GM19468 (cell line): Measurements from ENCODE around the gene NLGN1.
"Not testable (repeated sequence)": the region's sequence is repeated elsewhere in the genome, so short reads cannot be mapped to it uniquely, and the experiment has no call there.

Experiments
- ATAC-seq: cut with Tn5 transposase; IDR thresholded peaks from one replicate; pipeline ENCODE4 v1.9.1; 2021; ENCODE audit warnings: mild to moderate bottlenecking, moderate library complexity, moderate number of reproducible peaks; ENCODE audit not compliant: unreplicated experiment; ENCODE audit errors: extremely low read depth

Gene NLGN1

DNA sequence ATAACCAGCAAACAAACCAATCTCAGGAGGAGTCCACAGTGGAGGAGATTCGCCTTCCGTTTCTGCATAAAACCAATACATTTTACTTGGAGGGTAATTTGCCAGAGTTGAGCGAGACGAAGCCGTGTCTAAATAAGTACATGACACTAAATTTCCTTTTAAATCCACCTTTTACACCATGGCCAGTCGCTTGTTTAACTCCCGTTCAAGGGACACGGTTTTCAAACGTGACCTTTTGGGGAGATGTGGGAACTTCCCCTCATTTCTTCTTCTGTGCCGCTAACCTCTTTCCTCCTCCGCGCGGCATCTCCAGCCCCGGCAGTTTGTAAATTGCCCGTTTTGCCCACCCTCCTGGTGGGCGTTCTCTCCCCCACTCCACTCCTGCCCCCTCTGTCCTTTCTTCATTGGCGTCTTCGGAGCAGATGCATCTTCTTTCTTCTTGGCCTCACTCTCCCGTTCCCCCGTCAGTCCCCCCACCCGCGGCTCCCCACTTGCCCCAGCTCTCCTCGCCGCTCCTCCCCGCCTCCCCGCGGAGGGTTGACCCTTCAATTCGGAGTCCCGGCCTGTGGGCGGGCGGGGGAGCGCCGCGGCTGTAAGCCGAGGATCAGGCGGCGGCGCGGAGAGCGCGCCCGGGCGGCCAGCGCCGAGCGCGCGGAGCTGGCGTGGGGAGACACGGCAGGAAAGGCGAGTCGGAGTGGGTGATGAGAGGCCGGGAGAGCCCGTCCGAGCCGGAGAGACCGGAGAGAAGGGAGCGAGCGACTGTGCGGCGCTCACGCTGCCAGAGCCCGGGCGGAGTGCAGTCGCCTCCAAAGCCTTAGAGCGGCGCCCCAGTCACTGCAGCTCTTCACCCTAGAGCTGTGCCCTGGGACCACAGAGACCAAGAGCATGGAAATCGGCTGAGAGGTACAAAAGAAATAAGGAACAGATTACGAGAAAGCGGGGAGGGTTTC is at the start of gene NLGN1:
NLGN1 (plus strand) TSS at position 584 of the 950 bp plus-strand sequence.
- ATAC-seq, result no peak

DNA sequence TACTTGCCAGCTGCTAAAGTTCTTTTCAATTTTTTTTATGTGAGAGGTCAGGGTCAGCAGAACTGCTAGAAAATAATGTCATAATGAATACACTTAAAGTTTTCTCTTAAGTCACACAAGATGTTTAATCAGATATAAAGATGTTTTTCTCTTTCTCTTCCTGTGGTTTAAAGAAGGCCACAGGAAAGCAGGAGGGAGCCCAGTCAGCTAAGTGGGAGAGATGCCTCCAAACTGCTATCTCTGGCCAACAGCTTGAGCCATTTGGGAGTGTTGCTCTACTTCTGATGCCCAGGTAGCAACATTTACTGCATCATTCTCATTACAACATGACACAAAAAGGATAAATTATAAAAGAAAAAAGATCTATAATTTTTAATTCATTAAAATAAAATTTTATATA is 45.7 kb upstream of the NLGN1 start:
- ATAC-seq, result no peak

DNA sequence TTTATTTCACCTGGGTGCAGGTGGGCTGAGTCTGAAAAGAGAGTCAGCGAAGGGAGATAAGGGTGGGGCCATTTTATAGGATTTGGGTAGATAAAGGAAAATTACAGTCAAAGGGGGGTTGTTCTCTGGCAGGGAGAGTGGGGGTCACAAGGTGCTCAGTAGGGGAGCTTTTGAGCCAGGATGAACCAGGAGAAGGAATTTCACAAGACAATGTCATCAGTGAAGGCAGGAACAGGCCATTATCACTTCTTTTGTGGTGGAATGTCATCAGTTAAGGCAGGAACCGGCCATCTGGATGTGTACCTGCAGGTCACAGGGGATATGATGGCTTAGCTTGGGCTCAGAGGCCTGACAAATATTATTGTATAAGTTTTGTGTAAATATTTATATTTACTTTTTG is 44.4 kb upstream of the NLGN1 start:
- not testable (repeated sequence) for ATAC-seq

DNA sequence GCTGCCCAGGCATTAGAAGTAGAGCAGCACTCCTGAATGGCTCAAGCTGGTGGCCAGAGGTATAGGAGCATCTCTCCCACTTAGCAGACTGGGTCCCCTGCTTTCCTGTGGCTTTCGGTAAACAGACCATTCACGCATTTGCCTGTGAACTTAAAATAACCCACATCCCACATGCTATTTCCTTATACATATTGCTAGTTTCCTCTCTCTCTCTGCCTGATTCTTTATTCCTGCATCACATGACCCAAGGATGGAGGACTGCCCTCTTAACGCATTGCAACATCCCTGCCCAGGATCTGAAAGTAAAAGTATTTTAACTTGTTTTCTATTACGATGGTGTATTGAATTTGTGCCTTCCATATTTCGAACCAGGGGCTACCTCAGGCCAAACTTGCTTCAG is 43.4 kb upstream of the NLGN1 start:
- no peak for ATAC-seq

DNA sequence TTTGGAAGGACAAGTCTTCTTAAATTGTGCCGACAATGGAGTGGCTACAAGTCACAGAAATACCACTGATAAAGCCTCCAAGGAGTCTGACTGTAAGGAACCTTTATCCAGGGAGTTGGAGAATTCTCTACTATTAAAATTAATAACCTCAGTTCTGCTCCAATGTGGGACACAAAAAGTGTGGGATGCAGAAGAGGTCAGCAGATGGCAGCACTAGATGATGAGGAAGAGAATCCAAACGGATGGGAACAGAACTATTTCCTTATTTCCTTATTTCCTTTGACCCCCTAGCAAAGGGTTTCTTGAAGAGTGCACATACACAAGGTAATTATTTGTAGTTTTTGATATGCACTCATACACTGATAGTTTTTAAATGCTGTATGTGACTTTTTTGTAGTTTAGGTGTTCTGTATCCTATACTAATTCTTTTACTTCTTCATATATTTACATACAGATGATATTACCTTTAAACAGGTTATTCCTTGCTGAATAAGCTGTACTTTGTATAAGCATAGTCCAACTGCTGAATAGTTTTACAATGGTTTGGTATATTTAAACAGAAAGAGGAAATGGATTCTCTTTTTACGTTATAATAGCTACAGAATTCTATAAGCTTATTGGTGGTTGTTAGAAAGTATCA is 25.6 kb upstream of the NLGN1 start:
- no peak for ATAC-seq

DNA sequence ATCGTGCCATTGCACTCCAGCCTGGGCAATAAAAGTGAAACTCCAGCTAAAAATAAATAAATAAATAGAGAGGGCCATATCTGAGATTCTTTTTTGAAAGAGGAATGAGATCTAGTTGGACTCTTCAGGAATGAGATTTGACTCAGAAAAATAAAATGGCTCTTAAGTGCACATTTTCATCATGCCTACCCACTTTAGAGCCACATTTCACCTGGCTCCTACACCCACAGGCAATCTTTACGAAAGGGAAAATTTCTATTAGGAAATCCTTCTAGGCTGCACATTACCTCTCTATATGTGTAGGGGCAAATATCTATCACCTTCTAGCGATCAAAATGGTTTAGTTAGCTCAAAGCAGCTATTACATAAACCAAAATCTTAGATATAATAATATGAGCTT is 16.9 kb upstream of the NLGN1 start:
- no peak for ATAC-seq

DNA sequence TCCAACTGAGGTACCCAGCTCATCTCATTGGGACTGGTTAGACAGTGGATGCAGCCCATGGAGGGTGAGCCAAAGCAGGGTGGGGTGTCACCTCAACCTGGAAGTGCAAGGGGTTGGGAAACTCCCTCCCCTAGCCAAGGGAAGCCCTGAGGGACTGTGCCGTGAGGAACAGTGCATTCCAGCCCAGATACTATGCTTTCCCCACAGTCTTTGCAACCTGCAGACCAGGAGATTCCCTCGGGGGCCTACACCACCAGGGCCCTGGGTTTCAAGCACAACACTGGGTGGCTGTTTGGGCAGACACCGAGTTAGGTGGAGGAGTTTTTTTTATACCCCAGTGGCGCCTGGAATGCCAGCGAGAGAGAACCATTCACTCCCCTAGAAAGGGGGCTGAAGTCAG is 15.6 kb upstream of the NLGN1 start:
- not testable (repeated sequence) for ATAC-seq

DNA sequence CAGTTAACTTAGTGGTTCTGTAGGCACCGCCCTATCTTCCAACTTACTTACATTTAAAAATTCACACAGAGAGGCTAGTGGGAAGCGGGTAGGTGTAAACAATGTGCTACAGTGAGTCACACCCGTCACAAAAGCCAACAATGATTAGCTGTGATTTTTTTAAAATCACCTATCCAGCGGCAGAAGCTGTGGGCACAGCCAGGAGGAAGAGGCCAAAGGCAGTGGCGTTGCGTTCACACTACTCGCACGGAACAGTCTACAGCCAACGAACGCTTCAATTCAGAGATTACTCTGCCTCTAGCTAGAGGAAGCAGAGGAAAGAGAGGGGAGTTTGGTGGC is 2.5 kb upstream of the NLGN1 start:
- no peak for ATAC-seq

DNA sequence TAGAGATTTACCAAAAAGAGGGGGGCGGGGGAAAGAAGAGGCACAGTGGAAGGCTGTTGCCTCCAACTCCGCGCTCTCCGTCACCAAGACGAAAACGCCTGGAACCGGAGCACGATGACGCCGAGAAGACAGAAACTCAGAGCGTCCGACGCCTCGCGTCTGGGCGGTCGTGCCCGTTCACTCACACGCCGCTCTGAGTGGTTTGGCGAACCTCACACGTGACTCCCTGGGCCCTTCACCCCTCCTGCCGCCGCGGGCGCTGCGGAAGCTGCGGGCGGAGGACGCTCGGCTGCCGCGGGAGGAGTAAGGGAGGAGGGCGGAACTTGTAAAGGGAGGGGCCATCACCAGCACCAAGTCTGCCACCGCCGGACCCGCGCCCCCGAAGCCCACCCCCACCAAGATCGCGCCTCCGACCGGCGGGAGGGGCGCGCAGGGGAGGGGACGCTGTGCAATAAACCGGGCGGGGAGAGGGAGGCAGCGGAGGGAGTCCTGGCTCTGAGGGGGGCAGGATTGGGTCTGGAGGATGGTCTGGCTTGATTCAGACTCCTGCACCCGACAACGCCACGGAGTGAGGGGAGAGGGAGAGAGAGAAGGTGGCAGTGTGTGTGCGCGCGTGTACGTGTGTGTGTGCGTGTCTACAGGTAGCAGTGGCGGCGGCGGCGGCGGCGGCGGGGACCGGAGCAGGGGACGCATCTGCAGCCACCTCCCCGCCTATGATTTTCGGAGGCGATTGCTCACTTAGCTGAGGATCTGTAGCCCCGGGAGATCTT is 1.9 kb upstream of the NLGN1 start:
- peak; percentile 62 for ATAC-seq

DNA sequence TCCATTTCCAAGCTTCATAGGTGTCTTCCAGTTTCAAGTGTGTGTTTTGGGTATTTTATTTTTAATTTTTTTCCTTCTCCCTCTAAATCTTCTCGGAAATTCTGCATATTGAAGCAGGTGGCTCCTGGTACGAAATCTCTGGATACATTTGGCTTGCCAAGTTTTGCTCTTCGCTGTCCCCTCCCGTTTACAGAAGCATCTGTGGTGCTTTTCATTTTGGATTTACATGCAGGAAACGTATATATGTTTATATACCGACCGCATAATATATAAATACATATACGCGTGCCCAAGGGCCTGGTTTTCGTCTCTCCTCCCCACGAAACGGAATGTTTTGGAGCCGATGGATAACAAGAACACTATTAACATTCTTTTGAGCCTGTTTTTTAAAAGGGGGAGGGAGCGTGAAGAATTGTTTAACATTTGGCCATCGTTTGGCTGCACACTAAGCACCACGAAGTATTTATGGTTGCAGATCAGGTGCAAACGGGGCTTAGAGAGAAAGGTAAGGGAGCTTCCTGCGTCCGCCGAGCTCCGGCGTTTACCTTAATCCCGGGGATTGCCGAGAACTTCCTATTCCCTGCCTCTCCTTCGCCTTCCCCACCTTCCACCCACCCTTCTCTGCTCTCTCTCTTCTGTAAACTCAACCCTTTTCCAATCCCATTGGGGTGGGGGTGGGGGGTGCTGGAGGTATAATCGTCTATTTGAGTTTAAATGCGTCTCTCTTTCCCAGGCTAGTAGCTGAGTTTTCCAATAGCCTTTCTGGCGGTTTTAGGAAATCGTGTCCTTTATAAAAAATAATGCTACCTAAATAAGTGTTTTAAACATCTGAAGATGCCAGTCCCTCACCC is 1.1 kb upstream of the NLGN1 start:
- ATAC-seq, result no peak

DNA sequence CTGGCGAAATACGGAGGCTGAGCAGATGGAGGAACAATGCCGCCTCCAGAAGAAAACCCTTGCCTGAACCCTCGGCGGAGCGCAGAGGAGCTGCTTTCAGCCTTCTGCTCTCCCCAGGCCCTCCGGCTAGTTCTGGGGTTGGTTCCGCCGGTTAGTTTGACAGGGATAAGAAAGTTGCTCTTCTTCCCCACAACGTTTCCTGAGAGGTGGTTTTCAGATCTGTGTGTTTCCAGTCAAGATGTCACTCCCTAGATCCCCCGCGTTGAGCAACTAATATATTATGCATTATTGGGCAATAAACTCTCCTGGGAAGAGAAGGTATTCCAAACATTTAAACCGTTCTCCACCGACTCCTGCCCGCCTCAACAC is 551 bp downstream of the NLGN1 start:
- no peak for ATAC-seq

DNA sequence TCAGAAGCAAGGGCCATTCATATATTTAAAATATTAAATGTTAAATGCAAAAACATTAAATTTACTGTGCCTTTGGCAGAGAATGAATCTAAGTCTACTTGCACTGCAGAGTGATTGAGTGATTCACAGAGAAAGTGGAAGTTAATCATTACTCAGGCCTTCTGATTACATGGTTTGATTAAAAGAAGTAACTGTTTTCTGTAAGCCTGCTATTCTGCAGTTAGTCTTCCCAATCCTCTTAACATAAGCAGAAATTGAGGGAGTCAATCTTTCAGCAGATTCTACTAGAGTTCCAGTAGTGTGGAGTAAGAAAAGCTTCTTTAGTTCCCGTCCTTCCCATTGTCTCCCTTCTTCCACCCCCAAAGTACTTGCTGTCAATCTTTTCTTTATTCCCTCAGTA is 1.5 kb downstream of the NLGN1 start:
- ATAC-seq, result no peak

DNA sequence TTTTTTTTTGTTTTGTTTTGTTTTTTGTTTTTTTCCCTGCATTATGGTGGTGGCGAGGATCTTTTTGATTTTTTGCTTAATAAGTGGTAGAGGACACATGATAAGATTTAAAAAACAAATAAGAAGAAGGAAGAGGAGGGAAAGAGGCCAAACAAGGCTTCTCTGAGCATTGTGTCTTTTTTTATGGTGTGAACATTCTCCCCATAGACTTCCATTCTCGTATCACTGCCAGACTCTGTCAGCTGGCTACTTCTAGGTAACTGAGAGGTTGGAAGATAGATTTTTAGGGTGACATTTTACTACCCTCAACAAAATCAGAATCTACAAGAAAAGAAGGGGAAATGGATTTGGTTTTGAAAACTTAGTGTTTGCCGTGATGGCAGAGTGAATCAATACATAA is 3.8 kb downstream of the NLGN1 start:
- ATAC-seq, result no peak

DNA sequence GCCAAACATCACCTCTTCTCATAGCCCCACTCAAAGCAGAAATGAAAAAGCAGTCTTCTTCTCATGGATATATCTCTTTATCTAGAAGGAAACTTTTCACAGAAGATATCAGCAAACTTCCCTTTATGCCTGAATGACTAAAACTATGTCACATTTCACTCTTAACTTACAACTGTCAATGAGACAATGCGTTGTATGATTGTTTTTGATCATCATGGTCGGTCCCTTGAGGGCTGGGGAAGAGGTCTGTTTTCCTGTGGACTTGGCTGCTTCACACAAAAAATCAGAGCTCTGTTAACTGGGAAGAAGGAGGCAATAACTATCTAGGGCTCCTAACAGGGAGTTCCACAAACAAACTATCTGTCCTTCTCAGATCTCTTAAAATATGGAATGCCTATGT is 5.1 kb downstream of the NLGN1 start:
- no peak for ATAC-seq

DNA sequence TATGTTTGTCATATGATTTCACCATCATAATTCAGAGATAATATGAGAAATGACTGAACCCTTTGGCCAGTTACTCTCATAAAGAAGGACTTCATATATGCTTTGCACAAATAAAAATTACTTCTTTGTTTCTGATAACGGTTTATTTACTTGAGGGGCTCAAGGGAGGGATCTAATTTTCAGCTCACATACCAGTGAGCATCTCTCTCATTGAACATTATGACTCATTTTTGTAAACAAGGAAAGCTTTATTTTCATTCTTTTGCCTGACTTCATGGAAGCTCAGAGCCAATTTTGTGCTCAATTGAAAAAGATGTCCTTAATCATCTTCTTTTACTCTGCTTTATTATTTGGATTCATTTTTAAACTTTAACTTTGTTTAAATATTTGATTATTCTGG is 5.8 kb downstream of the NLGN1 start:
- ATAC-seq, result no peak

DNA sequence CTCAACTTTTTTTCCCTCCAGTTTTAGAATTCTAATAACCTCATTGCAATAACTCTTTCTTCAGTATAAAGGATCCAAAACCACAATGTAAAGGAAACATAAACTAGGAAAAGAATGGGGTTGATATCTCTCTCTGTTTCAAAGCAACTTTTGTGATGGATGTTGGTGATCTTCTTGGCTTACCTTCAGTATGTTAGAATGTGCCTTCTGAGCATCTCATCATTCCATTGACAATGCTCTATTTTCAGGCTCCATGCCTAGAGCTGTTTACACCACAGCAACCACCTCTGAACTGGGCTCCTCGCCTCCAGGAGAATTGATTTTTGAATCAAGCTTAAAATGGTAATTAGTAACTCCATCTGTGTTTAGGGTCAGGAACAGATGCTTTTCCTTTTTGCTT is 6.6 kb downstream of the NLGN1 start:
- no peak for ATAC-seq

DNA sequence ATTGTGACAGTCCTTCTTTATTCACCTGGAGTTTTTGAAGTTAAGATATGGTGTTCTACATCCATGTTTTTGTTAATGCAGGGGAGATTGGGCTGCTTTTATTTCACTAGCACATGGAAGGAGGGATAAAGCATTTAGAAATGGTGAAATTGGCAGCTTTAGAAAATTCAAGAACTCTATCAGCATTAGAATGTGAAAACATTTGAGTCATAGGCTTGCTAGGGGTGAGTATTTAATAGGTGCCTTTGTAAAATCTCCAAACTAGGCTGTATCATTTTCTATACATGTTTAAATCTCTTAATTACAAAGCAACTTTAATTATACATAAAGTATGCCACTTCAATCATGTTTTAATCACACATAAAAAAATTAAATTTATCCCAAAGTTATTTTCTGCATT is 12.9 kb downstream of the NLGN1 start:
- ATAC-seq, result no peak

DNA sequence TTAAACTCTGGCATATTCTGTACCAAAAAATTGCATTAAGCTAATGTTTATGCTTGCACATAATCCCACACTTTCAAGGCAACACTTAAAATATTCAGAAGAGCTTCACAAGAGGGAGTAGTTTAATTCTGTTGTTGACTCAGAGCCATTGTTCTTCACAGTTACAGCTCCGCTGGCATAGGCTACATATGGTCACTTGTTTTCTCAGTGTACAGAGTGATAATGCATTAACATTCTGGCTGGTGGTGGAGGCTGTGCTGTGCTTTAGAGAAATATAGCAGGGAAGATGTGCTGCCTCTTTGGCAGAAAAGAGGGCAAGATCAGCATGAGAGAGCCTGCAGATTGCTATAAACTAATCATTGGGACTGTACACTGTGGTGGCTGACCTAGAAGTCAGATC is 13.3 kb downstream of the NLGN1 start:
- ATAC-seq, result no peak

DNA sequence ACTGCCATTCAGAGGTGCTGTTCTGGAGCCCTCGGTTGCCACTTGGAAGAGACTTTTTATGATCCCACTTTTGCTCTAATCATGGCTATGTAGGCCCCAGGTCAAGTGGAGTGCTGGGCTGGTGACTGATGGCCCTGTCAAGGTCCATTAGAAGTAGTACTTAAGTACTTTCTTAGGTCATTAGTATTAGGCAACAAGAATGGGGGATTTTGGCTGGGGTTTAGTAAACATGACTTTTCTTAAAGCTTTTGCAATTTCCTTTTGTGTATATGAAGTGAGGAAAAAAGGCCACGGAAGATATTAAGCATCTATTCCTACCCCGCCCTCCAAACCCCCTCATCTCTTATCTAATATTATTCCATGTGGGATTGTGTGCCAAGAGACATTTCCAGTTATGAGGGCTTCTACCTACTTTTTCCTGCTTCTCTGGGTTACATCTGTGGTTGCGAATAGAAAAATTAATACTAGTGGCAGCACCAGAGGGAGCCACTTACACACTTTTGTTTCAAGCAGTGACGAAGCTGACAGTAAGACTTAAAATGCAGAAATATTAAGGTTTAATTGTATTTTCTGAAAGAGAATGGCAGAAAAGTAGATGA is 13.9 kb downstream of the NLGN1 start:
- no peak for ATAC-seq

DNA sequence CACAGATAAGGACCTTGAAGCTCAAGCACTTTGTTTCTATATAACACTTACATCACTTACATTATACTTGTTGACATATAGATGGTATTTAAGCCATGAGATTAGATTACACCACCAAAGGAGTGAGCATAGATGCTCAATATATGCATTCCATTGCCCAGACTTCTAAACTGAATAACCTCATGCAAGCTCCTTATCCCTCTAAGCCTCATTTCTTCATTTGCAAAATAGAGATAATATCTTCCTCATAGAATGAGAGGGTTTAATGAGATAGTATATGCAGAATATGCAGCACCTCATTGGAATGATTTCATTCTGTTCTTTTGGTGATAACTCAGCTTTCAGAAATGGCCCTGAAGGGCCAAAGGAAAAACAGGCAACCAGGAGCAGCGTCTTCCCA is 18.5 kb downstream of the NLGN1 start:
- ATAC-seq, result no peak
